Kidney tubule cell (primary cell): Measurements from ENCODE around the gene AMH.
A peak's percentile ranks its signal among the peaks of the same experiment; 100 is the strongest.

Source experiments
- DNase-seq: peaks from one replicate; pipeline ENCODE4 v3.0.0-alpha.2; 2018; ENCODE audit warnings: low spot score

The AMH gene

GRCh38 chr19:2249880-2250765 lies 1.0 kb downstream of the AMH start:
- no peak for DNase-seq

GRCh38 chr19:2250766-2251105 lies 1.6 kb downstream of the AMH start:
- no peak for DNase-seq

- no peak for DNase-seq
Measured at GRCh38 chr19:2251106-2252054, 2.3 kb downstream of the AMH start.

GRCh38 chr19:2252055-2252796 lies 3.1 kb downstream of the AMH start:
- DNase-seq: no peak

GRCh38 chr19:2252797-2253105 lies 3.6 kb downstream of the AMH start:
- no peak for DNase-seq

GRCh38 chr19:2253106-2254063 lies 4.3 kb downstream of the AMH start:
- no peak for DNase-seq

- no peak for DNase-seq
Measured at GRCh38 chr19:2254064-2254872, 5.1 kb downstream of the AMH start.

GRCh38 chr19:2255112-2255845 lies 6.2 kb downstream of the AMH start:
- DNase-seq: no peak

GRCh38 chr19:2255982-2256685 lies 7.0 kb downstream of the AMH start, which contains the start of gene JSRP1:
Gene JSRP1 (minus strand): TSS chr19:2256417. CDS start chr19:2255314, 1,103 bp downstream.
- DNase-seq: peak; percentile 56

GRCh38 chr19:2259336-2259735 lies 10.2 kb downstream of the AMH start:
- no peak for DNase-seq

GRCh38 chr19:2260341-2260805 lies 11.2 kb downstream of the AMH start:
- no peak for DNase-seq

GRCh38 chr19:2261438-2262172 lies 12.5 kb downstream of the AMH start:
- DNase-seq: peak; percentile 31

- peak; percentile 71 for DNase-seq
Measured at GRCh38 chr19:2266183-2266993, 17.3 kb downstream of the AMH start.

GRCh38 chr19:2268480-2268830 lies 19.3 kb downstream of the AMH start:
- DNase-seq: no peak

GRCh38 chr19:2268861-2269243 lies 19.7 kb downstream of the AMH start:
- DNase-seq: no peak

- peak; percentile 97 for DNase-seq
Measured at GRCh38 chr19:2269244-2270156, 20.4 kb downstream of the AMH start.

GRCh38 chr19:2270157-2270422 lies 21.0 kb downstream of the AMH start:
- no peak for DNase-seq
